HEK293T (cell line): ENCODE results near the gene ERC1.

Experiments used
- CTCF ChIA-PET: fragments of 350-600 bp; formaldehyde crosslinking; extraction: SDS; loops from one replicate; lab custom pipeline; 2021; ENCODE audit warnings: antibody characterized with exemption, inconsistent platforms; lab: Yijun Ruan, JAX
- POLR2A ChIA-PET: fragments of 350-600 bp; formaldehyde crosslinking; extraction: SDS; loops from one replicate; lab custom pipeline; 2020; ENCODE audit warnings: antibody characterized with exemption, inconsistent platforms; lab: Yijun Ruan, JAX
- DNase-seq: peaks from one replicate; pipeline ENCODE4 v3.0.0; 2012; ENCODE audit warnings: mixed read lengths; ENCODE audit errors: extremely low spot score
- ARNT ChIP-seq: fragments of 450-650 bp; IDR thresholded peaks from 2 replicates; pipeline ENCODE4 v1.6.1; 2017; ENCODE audit warnings: mild to moderate bottlenecking
- BHLHE40 ChIP-seq: fragments of 450-650 bp; IDR thresholded peaks from 2 replicates; pipeline ENCODE4 v1.6.1; 2016; ENCODE audit warnings: mild to moderate bottlenecking, moderate library complexity, borderline replicate concordance
- CTBP1 ChIP-seq: fragments of 450-650 bp; IDR thresholded peaks from 2 replicates; pipeline ENCODE4 v1.6.1; 2016; ENCODE audit warnings: borderline replicate concordance
- ELF4 ChIP-seq: fragments of 450-650 bp; IDR thresholded peaks from 2 replicates; pipeline ENCODE4 v1.6.1; 2017; ENCODE audit warnings: antibody characterized with exemption
- FOXA1 ChIP-seq: fragments of 450-650 bp; IDR thresholded peaks from 2 replicates; pipeline ENCODE4 v1.6.1; 2016; ENCODE audit warnings: mild to moderate bottlenecking
- FOXK2 ChIP-seq: fragments of 450-650 bp; IDR thresholded peaks from 2 replicates; pipeline ENCODE4 v1.6.1; 2016; ENCODE audit warnings: mild to moderate bottlenecking
- FOXM1 ChIP-seq: fragments of 450-650 bp; IDR thresholded peaks from 2 replicates; pipeline ENCODE4 v1.6.1; 2017; ENCODE audit warnings: mild to moderate bottlenecking, borderline replicate concordance
- HDGF ChIP-seq: fragments of 450-650 bp; IDR thresholded peaks from 2 replicates; pipeline ENCODE4 v1.6.1; 2017; ENCODE audit warnings: antibody characterized with exemption, borderline replicate concordance
- L3MBTL2 ChIP-seq: fragments of 450-650 bp; conservative IDR thresholded peaks from 2 replicates; pipeline ENCODE4 v1.6.1; 2016; ENCODE audit warnings: mild to moderate bottlenecking
- LEF1 ChIP-seq: fragments of 450-650 bp; IDR thresholded peaks from 2 replicates; pipeline ENCODE4 v1.6.1; 2017; ENCODE audit warnings: mild to moderate bottlenecking, borderline replicate concordance
- NFRKB ChIP-seq: fragments of 450-650 bp; IDR thresholded peaks from 2 replicates; pipeline ENCODE4 v1.6.1; 2016; ENCODE audit warnings: mild to moderate bottlenecking, moderate library complexity
- SP1 ChIP-seq: fragments of 450-650 bp; IDR thresholded peaks from 2 replicates; pipeline ENCODE4 v1.6.1; 2017
- SUZ12 ChIP-seq: fragments of 450-650 bp; IDR thresholded peaks from 2 replicates; pipeline ENCODE4 v1.6.1; 2016; ENCODE audit warnings: mild to moderate bottlenecking
- TARDBP ChIP-seq: fragments of 450-650 bp; IDR thresholded peaks from 2 replicates; pipeline ENCODE4 v1.6.1; 2016
- ZNF384 ChIP-seq: fragments of 450-650 bp; IDR thresholded peaks from 2 replicates; pipeline ENCODE4 v1.6.1; 2016
- TF ChIP-seq, protein P1 (sequence below): fragments of 450-650 bp; IDR thresholded peaks from 2 replicates; pipeline ENCODE4 v1.6.1; 2016

Gene ERC1

GRCh38 chr12:1212526-1212925, 221.5 kb downstream of the ERC1 start:
- no peak for DNase-seq

GRCh38 chr12:1213205-1213604, 222.2 kb downstream of the ERC1 start:
- DNase-seq: no peak
- CTCF ChIA-PET: no interaction called here
- POLR2A ChIA-PET: no interaction called here
- no peak for TF ChIP-seq FOXA1
- TF ChIP-seq NFRKB: no peak

More at GRCh38 chr12:1212526-1212925, 221.5 kb downstream of the ERC1 start:
- ChIA-PET POLR2A (no interaction called here), CTCF (no interaction called here)
- TF ChIP-seq FOXM1 (no peak), ZNF384 (no peak), FOXA1 (no peak), ARNT (no peak)
- TF ChIP-seq, protein P1, sequence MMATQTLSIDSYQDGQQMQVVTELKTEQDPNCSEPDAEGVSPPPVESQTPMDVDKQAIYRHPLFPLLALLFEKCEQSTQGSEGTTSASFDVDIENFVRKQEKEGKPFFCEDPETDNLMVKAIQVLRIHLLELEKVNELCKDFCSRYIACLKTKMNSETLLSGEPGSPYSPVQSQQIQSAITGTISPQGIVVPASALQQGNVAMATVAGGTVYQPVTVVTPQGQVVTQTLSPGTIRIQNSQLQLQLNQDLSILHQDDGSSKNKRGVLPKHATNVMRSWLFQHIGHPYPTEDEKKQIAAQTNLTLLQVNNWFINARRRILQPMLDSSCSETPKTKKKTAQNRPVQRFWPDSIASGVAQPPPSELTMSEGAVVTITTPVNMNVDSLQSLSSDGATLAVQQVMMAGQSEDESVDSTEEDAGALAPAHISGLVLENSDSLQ: no peak

GRCh38 chr12:1213618-1214205, 222.7 kb downstream of the ERC1 start:
- DNase-seq: no peak
- ChIA-PET POLR2A (no interaction called here), CTCF (no interaction called here)
- TF ChIP-seq L3MBTL2: no peak
- no peak for TF ChIP-seq HDGF
- TF ChIP-seq FOXK2: no peak
- TF ChIP-seq, protein P1: no peak
- TF ChIP-seq FOXA1: no peak
- no peak for TF ChIP-seq CTBP1
- TF ChIP-seq ELF4: no peak
- no peak for TF ChIP-seq TARDBP
- TF ChIP-seq LEF1: no peak
- TF ChIP-seq ZNF384: no peak
- TF ChIP-seq NFRKB: no peak
- no peak for TF ChIP-seq ARNT
- no peak for TF ChIP-seq FOXM1
- no peak for TF ChIP-seq SUZ12
- no peak for TF ChIP-seq BHLHE40
- TF ChIP-seq SP1: no peak

DNA sequence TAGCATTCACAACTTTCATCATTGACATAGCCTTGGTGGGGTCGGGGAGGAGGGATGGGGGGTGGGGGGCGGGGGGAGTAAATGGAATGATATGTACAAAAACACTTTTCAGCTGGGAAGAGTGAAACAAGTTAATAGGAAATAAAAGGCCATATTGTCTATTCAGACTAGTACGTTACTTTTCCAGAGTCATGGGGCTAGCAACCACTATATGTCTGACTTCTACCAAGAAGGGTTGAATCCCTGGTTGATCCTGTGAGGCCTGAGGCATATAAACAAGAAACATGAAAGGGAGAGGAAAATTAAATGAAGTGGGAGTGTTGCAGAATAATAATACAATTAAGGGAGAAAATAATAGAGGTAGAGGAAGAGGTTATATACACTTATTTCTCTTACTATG, 225.5 kb downstream of the ERC1 start:
- POLR2A ChIA-PET: interaction anchor here (1.0 kb wide), 1 partner anchor 10 kb away, joined by 4 read pairs; no protein-coding TSS in a partner anchor
- TF ChIP-seq TARDBP: no peak
- TF ChIP-seq SP1: no peak
- no peak for TF ChIP-seq LEF1
- TF ChIP-seq FOXA1: no peak
- no peak for TF ChIP-seq L3MBTL2
- no peak for TF ChIP-seq FOXK2
- TF ChIP-seq SUZ12: no peak
- no peak for TF ChIP-seq ELF4
- TF ChIP-seq ARNT: no peak
- TF ChIP-seq NFRKB: no peak
- no peak for TF ChIP-seq HDGF
- TF ChIP-seq ZNF384: no peak
- TF ChIP-seq FOXM1: no peak
- DNase-seq: no peak
- CTCF ChIA-PET: no interaction called here

- POLR2A ChIA-PET: interaction anchor here (1.0 kb wide), 1 partner anchor 11 kb away, joined by 4 read pairs; no protein-coding TSS in a partner anchor
- TF ChIP-seq FOXM1 (no peak), ZNF384 (no peak)
- TF ChIP-seq, protein P1: peak; percentile 43
- no peak for DNase-seq
- CTCF ChIA-PET: interaction anchor here (0.6 kb wide), 1 partner anchor 46 kb away, joined by 3 read pairs; no protein-coding TSS in a partner anchor
Observed at GRCh38 chr12:1217191-1217949, 226.3 kb downstream of the ERC1 start.

- ChIA-PET CTCF (interaction anchor here (0.6 kb wide), 1 partner anchor 47 kb away, joined by 3 read pairs; no protein-coding TSS in a partner anchor), POLR2A (no interaction called here)
- TF ChIP-seq FOXM1 (no peak), ARNT (no peak), ELF4 (no peak), HDGF (no peak), ZNF384 (no peak), SP1 (no peak), TARDBP (no peak)
- TF ChIP-seq, protein P1: no peak
- DNase-seq: no peak
Observed at GRCh38 chr12:1218369-1218768, 227.3 kb downstream of the ERC1 start.
